C4-2B (cell line): ENCODE results near the gene TAAR9.

ENCODE experiments used
- ZFX ChIP-seq: fragments of 450-650 bp; IDR thresholded peaks from 2 replicates; pipeline ENCODE4 v1.6.1; 2017
- TF ChIP-seq, protein P1 (sequence below): fragments of 450-650 bp; conservative IDR thresholded peaks from 2 replicates; pipeline ENCODE4 v1.5.1; 2017; ENCODE audit warnings: mild to moderate bottlenecking

GRCh38 chr6:132515386-132515785 lies 22.7 kb upstream of the TAAR9 start:
- TF ChIP-seq, protein P1, sequence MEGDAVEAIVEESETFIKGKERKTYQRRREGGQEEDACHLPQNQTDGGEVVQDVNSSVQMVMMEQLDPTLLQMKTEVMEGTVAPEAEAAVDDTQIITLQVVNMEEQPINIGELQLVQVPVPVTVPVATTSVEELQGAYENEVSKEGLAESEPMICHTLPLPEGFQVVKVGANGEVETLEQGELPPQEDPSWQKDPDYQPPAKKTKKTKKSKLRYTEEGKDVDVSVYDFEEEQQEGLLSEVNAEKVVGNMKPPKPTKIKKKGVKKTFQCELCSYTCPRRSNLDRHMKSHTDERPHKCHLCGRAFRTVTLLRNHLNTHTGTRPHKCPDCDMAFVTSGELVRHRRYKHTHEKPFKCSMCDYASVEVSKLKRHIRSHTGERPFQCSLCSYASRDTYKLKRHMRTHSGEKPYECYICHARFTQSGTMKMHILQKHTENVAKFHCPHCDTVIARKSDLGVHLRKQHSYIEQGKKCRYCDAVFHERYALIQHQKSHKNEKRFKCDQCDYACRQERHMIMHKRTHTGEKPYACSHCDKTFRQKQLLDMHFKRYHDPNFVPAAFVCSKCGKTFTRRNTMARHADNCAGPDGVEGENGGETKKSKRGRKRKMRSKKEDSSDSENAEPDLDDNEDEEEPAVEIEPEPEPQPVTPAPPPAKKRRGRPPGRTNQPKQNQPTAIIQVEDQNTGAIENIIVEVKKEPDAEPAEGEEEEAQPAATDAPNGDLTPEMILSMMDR, result no peak
- TF ChIP-seq ZFX, result no peak
